Breast epithelium (tissue), 3 donors: ENCODE results near the gene PKHD1.

Source experiments
- CTCF ChIP-seq, 3 donors: fragments of 450-650 bp; IDR thresholded peaks; one replicate each; pipeline ENCODE4 v1.5.1; 2016 to 2017; ENCODE audit warnings: antibody characterized with exemption in 3 of 3, mild to moderate bottlenecking in 3 of 3, moderate library complexity in 3 of 3
- POLR2A ChIP-seq: fragments of 450-650 bp; IDR thresholded peaks from one replicate; pipeline ENCODE4 v1.6.1; 2016; ENCODE audit warnings: antibody characterized with exemption, mild to moderate bottlenecking, moderate library complexity
- POLR2AphosphoS5 ChIP-seq, 3 donors: sonication (generic); formaldehyde crosslinking; IDR thresholded peaks; one replicate each; pipeline ENCODE4 v1.6.1; 2017; ENCODE audit warnings: antibody characterized with exemption in 3 of 3

- TF ChIP-seq CTCF (IDR thresholded peaks at IDR 0.05) (no peak), POLR2AphosphoS5 (IDR thresholded peaks at IDR 0.05) (no peak), POLR2A (no peak)
Observed at GRCh38 chr6:51820555-51820954, 266.9 kb downstream of the PKHD1 start.
